Activated CD8-positive, alpha-beta memory T cell treated with anti-CD3 and anti-CD28 coated beads for 48 hours (primary cell): ENCODE measurements around the gene MSRB3.
"Not testable (repeated sequence)": the region's sequence is repeated elsewhere in the genome, so short reads cannot be mapped to it uniquely, and the experiment has no call there.

ENCODE experiments used
- DNase-seq, 3 experiments: peaks; one replicate each; pipeline ENCODE4 v3.0.0-alpha.2; 2020; ENCODE audit warnings: low read depth in 2 of 3, low spot score in 2 of 3

Gene MSRB3

GRCh38 chr12:65287426-65287825, 8.9 kb downstream of the MSRB3 start:
- DNase-seq, result no peak

- no peak for DNase-seq
Measured at GRCh38 chr12:65292241-65292640, 13.8 kb downstream of the MSRB3 start.

GRCh38 chr12:65293735-65294134, 15.3 kb downstream of the MSRB3 start:
- no peak for DNase-seq

DNA sequence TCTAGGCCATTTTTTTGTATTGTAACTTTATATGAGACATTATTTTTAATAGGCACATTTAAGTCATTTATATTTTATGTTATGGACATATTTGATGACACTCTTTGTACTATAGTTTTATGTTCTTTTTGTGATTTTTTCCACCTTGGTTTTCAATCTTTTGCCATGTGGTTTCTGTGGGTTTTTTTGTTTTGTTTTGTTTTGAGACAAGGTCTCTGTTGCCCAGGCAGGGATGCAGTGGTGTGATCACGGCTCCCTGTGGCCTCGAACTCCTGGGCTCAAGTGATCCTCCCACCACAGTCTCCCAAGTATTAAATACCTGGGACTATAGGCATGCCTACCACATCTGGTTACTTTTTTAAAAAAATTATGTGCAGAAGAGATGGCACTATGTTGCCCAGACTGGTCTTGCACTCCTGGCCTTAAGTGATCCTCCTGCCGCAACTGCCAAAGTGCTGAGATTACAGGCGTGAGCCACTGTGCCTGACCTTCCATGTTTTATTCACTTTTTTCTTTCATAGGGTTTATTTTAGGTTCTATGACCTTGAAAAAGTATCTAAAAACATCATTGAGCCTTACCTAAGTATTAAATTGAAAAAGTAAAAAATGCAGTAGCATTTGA, 16.3 kb downstream of the MSRB3 start:
- DNase-seq, result no peak

- no peak for DNase-seq
Measured at GRCh38 chr12:65296508-65297265, 18.2 kb downstream of the MSRB3 start.

DNA sequence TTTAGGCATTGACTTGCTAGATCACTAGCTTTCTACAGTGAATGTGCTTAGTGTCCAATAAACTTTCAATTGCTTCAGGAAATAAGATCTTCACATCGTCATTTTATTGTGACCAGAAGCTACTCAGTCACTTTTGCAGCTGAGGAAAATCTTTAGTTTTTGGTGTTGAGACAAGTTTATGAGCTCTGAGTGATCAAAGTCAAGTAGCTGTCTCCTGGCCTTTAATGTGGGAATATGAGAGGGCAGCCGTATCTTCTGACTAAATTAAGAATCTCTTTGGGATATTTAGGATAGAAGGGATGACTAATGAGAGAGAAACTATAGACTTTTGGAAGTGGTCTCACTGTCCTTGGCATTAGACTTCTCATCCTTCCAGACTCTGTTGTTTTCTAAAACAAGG, 21.6 kb downstream of the MSRB3 start:
- no peak for DNase-seq

GRCh38 chr12:65300679-65301349, 22.3 kb downstream of the MSRB3 start:
- no peak for DNase-seq

- DNase-seq, result no peak
Measured at GRCh38 chr12:65302891-65303290, 24.4 kb downstream of the MSRB3 start.

- no peak for DNase-seq
Measured at GRCh38 chr12:65305346-65305950, 27.0 kb downstream of the MSRB3 start.

GRCh38 chr12:65306366-65307168, 28.1 kb downstream of the MSRB3 start:
- no peak for DNase-seq

- DNase-seq, result no peak
Measured at GRCh38 chr12:65307169-65307501, 28.7 kb downstream of the MSRB3 start.

DNA sequence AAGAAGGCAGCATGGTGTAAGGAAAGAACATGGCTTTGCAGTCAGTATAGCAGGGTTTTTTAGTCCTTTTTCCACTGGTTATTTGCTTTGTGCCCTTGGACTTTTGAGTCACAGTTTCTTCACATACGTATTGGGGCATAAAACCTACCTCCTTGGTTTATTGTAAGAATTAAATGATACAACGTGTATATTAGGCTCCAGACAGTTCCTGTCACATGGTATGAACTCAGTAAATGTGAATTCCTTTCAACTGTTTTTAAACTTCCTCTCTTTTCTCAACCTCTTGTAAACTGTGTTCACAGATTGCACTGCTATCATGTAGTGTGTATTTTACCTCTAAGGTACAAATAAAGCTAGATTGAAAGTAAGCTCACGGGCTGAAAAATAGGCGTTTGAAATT, 29.5 kb downstream of the MSRB3 start:
- no peak for DNase-seq

- no peak for DNase-seq
Measured at GRCh38 chr12:65308601-65309071, 30.2 kb downstream of the MSRB3 start.

- DNase-seq, result no peak
Measured at GRCh38 chr12:65311260-65311659, 32.8 kb downstream of the MSRB3 start.

DNA sequence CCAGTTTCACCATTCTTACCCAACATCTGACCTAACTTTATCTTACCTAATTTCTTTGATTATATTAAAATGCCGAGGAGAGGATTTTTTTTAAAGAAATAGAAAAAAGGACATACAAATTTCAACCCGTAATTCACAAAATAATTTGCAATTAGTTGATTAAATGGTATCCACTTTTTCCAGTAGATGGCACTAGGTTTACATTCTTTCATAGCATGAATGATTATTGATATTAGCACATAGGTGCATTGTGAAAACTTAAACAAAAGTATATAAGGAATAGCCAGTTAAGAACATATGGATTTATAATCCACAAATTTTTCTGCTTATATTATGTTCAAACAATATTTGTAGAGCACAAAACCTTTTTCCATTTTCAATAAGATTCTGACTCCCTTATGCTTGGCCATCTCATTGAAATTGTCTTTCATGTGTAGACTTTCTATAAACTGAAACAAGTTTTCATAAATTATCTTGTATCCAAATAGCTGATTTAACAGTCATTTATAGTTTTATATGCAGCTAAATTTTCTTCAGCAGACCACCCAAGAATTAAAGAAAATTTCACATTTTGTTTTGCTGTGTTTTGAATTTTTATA, 35.3 kb downstream of the MSRB3 start:
- no peak for DNase-seq

GRCh38 chr12:65315238-65315637, 36.8 kb downstream of the MSRB3 start:
- not testable (repeated sequence) for DNase-seq

DNA sequence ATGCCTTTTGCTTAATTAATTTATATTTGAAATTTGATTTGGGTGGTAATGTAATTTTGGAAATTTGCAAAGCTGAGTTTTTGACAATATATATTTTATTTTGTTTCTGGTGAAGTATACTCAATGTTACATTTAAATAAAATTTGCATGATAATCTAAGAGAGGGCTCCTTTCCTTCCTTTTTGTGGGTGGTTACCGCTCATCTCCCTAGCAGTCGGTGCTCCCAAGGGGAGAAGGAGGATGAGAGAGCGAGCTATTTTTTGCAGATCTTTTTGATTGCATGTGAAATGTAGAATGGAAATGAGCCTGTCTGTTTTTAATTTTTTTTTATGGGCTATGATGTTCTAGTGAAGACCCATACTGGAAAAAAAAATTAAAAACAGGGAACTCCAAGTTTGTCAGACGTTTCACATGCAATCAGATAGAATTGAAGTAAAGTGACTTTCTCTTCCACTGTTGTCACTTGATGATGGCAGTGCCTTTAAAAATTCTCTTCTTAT, 39.8 kb downstream of the MSRB3 start:
- no peak for DNase-seq

DNA sequence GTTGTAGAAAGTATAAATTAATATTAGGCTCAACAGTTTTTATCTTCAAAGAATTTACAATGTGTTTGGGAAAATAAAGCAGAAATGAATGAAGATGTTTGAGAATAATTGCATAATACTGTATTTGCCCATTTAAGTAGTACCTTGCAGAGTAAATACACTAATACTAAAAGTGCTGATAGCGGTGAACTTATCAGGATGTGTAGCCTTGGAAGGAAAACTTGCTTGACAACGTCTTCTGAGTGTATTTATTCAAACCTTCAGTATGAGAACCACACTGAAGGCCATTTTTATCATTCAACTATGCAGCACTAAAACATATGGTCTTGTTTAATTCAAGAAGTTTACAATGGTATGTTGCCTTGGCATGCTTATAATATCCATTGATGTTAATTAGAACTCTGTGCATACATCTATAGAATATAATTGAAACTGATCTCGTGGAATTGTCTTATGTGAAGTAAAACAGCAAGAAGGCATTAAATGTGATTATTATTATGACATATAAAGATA, 41.3 kb downstream of the MSRB3 start:
- DNase-seq, result no peak

GRCh38 chr12:65323070-65323469, 44.6 kb downstream of the MSRB3 start:
- DNase-seq, result no peak

DNA sequence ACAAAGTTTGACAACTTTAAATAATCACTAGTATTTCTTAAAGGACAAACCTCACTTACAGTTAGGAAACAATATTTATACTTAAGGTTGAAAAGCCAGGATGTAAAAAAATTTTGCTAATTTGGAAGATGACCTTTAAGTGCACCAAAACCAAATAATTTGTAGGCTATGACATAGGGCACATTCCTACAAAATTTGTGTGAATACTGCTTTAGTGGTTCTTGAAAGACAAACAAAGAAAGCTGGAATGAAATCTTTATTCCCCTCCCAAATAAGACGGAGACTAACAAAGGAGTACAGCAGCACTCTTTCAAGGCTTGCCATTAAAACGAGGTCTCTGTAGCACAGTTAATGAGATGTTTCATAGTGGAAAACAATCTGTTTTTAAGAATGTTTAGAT, 45.6 kb downstream of the MSRB3 start:
- DNase-seq, result no peak
